ENCODE data around the gene KCNE2.
A peak's percentile ranks its signal among the peaks of the same experiment; 100 is the strongest.

KCNE2 gene, protein sequence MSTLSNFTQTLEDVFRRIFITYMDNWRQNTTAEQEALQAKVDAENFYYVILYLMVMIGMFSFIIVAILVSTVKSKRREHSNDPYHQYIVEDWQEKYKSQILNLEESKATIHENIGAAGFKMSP

DNA sequence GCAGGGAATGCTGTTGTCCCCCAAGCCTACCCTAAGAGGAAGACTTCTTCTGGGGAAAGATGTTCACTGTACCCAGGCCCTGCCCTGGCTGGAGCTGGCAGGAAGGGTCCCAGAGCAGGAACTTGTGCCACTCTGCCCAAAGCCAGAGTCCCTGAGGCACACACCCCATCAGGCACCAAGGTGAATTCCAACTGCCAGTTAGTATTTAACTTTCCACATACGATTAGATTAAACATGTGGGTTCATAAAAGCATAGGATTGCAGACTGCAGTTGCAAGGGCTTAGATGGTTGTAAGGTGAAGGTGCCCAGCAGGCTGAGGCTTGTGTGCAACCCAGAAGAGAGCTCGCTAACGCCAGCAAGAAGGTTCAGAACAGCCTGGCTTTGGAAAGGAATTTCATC, at the start of gene KCNE2:
Gene KCNE2, plus strand, starts transcription at position 274 of the 400 bp plus-strand sequence. CDS start 6,473 bp downstream, outside the sequence.
- DNase-seq, result no peak

- DNase-seq, result no peak
Observed at GRCh38 chr21:34319585-34319984, 44.2 kb upstream of the KCNE2 start.

GRCh38 chr21:34320011-34320410, 43.8 kb upstream of the KCNE2 start:
- no peak for DNase-seq

GRCh38 chr21:34330055-34330454, 33.8 kb upstream of the KCNE2 start:
- DNase-seq, result no peak

DNA sequence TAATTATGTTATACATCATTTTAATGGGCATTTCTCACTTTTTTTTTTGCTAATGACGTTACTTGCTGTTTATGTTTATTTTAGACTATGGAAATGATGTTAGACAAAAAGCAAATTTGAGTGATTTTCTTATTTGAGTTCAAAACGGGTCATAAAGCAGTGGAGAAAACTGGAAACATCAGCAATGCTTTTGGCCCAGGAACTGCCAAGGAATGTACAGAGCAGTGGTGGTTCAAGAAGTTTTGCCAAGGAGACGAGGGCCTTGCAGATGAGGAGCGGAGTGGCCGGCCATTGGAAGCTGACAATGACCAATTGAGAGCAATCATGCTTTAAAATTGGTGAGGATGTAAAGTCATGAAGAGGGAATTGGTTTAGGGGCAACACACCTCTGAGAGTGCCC, 32.1 kb upstream of the KCNE2 start:
- DNase-seq, result no peak

- no peak for DNase-seq
Observed at GRCh38 chr21:34332347-34332746, 31.5 kb upstream of the KCNE2 start.

- DNase-seq, result no peak
Observed at GRCh38 chr21:34333121-34333739, 30.6 kb upstream of the KCNE2 start.

GRCh38 chr21:34335316-34335715, 28.5 kb upstream of the KCNE2 start:
- DNase-seq, result peak in 2 of 3 experiments; percentile 42 to 80

GRCh38 chr21:34336245-34336644, 27.6 kb upstream of the KCNE2 start:
- DNase-seq, result no peak

- peak in 1 of 3 experiments; percentile 43 for DNase-seq
Observed at GRCh38 chr21:34336756-34337391, 26.9 kb upstream of the KCNE2 start.

DNA sequence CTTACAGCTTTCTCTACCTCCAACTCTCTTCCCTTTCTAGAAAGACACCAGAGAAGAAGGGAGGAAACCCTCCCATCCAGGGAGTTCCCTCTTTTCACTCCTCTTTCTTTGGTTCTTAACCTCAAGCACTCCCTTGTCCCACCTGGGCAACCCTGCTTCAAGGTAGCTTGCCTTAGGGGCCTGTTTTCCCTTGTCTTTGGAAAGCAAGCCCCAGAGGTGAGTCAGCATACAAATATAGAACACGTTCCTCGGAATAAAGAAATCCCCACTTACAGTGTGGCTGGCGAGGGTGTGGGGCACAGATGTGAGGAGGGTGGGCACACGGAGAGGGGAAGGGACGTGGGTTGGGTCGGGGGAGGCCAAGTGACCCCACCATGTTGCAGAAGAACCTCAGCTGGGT, 26.1 kb upstream of the KCNE2 start:
- DNase-seq, result no peak

- DNase-seq, result no peak
Observed at GRCh38 chr21:34338226-34338625, 25.6 kb upstream of the KCNE2 start.

- no peak for DNase-seq
Observed at GRCh38 chr21:34340061-34340460, 23.7 kb upstream of the KCNE2 start.

DNA sequence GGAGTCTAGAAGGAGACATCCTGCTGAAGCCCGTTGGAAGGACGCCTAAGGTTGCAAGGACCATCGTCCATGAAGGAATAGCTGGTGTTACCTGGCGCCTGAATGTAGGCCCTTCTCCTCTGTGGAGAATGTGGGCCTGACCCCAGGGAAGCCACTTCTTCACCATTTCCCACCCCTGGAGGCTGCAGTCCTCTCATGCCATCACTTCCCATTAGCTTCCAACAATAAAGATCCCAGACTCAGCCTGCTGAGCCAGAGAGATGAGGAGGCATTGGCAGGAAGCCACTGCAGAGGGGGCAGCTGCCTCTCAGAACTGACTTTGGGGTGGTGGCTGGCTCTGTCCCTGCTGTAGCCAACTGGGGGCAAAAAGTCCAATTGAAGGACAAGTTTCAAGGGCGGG, 21.3 kb upstream of the KCNE2 start:
- no peak for DNase-seq

- DNase-seq, result no peak
Observed at GRCh38 chr21:34343347-34343746, 20.5 kb upstream of the KCNE2 start.

GRCh38 chr21:34343838-34344381, 19.9 kb upstream of the KCNE2 start:
- DNase-seq, result no peak

- no peak for DNase-seq
Observed at GRCh38 chr21:34344584-34344983, 19.2 kb upstream of the KCNE2 start.

DNA sequence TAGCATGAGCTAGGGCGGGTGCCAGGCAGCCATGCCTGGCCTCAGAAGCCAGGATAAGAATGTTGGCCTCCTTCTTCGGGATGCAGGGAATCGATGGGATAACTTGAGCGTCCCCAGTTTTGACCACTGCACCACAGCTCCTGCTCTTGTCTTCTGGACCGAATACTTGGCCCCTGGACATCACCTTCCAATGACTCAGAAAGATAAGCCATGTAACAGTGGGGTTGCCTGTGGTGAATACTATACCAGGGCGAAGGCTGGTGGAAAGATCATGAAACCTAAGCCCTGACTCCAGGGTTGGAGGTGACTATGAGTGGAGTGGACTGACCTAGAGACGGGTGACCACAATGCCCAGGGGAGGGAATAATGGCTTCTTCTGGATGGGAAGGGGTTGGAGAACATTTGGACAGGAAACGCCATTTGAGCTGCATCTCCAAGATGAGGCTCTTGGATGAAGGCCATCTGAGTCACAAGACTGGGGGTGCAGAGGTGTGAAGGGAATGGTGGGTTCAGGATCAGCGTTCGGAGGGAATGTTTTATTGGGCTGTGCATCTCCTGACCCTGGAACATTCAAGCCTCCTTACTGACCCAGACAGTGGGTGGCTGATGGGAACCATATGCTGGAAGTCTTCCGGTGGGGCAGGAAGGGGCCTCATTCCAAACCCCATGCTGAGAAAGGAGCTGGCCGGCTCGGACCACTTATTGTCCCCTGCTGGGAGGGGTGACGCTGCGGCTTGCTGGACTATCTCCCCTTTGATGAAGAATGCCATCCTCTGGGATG, 18.5 kb upstream of the KCNE2 start:
- no peak for DNase-seq

- no peak for DNase-seq
Observed at GRCh38 chr21:34345892-34346291, 17.9 kb upstream of the KCNE2 start.

DNA sequence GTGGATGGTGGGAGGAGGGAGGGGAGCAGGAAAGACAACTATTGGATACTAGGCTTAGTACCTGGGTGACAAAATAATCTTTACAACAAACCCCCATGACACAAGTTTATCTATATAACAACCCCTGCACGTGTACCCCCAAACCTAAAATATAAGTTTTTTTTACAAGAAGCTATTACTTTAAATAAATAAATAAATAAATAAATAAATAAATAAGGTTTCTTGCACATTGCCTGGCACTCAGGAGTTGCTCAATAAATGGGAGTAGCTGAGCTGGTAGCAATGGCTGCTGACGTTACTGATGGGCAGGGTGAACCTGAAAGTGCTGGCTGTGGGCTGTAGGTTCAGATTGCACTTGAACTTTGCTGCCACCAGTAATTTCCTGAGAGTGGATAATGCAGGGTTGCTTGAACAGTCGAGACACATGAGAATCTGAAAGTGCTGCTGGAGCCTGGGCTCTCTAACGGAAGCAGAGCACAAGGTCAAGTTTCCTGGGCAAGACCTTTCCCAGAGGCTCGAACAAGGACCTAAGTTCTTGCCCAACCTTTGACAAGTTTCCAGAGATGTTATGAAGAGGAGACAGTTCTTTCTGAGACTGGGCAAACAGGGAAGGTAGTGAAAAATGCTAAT, 14.8 kb upstream of the KCNE2 start:
- DNase-seq, result no peak

GRCh38 chr21:34351786-34352241, 12.0 kb upstream of the KCNE2 start:
- peak; percentile 52 to 92 (median 72) for DNase-seq

DNA sequence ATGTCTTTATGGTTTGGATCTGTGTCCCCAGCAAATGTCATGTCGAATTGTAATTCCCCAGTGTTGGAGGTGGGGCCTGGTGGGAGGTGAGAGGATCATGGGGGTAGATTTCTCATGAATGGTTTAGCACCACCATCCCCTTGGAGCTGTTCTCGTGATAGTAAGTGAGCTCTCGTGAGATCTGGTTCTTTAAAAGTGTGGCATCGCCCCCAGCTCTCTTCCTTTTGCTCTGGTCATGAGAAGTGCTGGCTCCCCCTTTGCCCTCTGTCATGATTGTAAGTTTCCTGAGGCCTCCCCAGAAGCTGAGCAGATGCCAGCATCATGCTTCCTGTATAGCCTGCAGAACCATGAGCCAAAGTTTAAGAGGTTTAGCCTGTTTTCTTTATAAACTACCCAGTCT, 11.2 kb upstream of the KCNE2 start:
- no peak for DNase-seq

GRCh38 chr21:34353182-34353581, 10.6 kb upstream of the KCNE2 start:
- DNase-seq, result no peak

Data from NCI-H1417 (cell line).